K562 (cell line): ENCODE measurements around the gene PBRM1.

Experiments used
- CTCF ChIP-seq, 3 experiments: IDR thresholded peaks in 2 of 3; conservative IDR thresholded peaks in 1 of 3; 2 replicates each; pipeline ENCODE4 v1.5.1; 2011 to 2012; ENCODE audit warnings: low read length in 3 of 3, mild to moderate bottlenecking in 3 of 3, control low read depth in 2 of 3, improper control_type of control experiment in 1 of 3, inconsistent platforms in 1 of 3, low read depth in 1 of 3, mixed read lengths in 1 of 3, moderate library complexity in 1 of 3; ENCODE audit not compliant: insufficient read depth in 2 of 3
- ETV6 ChIP-seq, 3 experiments: fragments of 150-350 bp in 1 of 3; sonication (generic) in 1 of 3; formaldehyde crosslinking in 1 of 3; IDR thresholded peaks; 2 replicates each; pipeline versions ENCODE4 v1.6.1 to v1.8.0; 2014 to 2022; ENCODE audit warnings: borderline replicate concordance in 2 of 3, low read depth in 2 of 3, antibody characterized with exemption in 1 of 3, low read length in 1 of 3, mild to moderate bottlenecking in 1 of 3, missing genetic modification reagents in 1 of 3
- EZH2 ChIP-seq: IDR thresholded peaks from 2 replicates; pipeline ENCODE4 v1.6.1; 2012; ENCODE audit warnings: low read depth, mild to moderate bottlenecking, inconsistent platforms, low read length, borderline replicate concordance
- JUND ChIP-seq, 2 experiments: IDR thresholded peaks; 2 replicates in 1 of 2; 3 replicates in 1 of 2; pipeline ENCODE4 v1.6.1; 2011; ENCODE audit warnings: borderline replicate concordance in 2 of 2, low read depth in 2 of 2, low read length in 2 of 2, improper control_type of control experiment in 1 of 2, missing biosample characterization in 1 of 2, missing genetic modification characterization in 1 of 2, missing genetic modification reagents in 1 of 2
- KLF10 ChIP-seq: fragments of 250-450 bp; sonication (Bioruptor Pico); IDR thresholded peaks from 2 replicates; pipeline ENCODE4 v1.6.1; 2021; ENCODE audit warnings: matching md5 sums
- MYNN ChIP-seq, 2 experiments: sonication (generic); formaldehyde crosslinking in 1 of 2; IDR thresholded peaks; 2 replicates each; pipeline versions ENCODE4 v1.5.0 to v1.6.1; 2016 to 2020; ENCODE audit warnings: antibody characterized with exemption in 1 of 2, missing genetic modification reagents in 1 of 2
- POLR3A ChIP-seq: IDR thresholded peaks from 2 replicates; pipeline ENCODE4 v1.6.1; 2011; ENCODE audit warnings: borderline replicate concordance, mild to moderate bottlenecking, moderate library complexity; ENCODE audit not compliant: insufficient read length, insufficient read depth; ENCODE audit errors: extremely low read depth
- RBM22 ChIP-seq: fragments of 200-400 bp; formaldehyde crosslinking; IDR thresholded peaks from 2 replicates; pipeline ENCODE4 v1.6.1; 2018; ENCODE audit warnings: low read length, low read depth; ENCODE audit not compliant: poor library complexity, severe bottlenecking
- UBTF ChIP-seq, 2 experiments: IDR thresholded peaks; 2 replicates each; pipeline ENCODE4 v1.6.1; 2012; ENCODE audit warnings: improper control_type of control experiment in 2 of 2, low read depth in 2 of 2, low read length in 2 of 2, borderline replicate concordance in 1 of 2
- ZNF518B ChIP-seq: fragments of 250-450 bp; sonication (Bioruptor Pico); IDR thresholded peaks from 2 replicates; pipeline ENCODE4 v1.5.0; 2021; ENCODE audit warnings: mild to moderate bottlenecking, moderate library complexity

- no peak for TF ChIP-seq POLR3A
- no peak for TF ChIP-seq UBTF (IDR thresholded peaks at IDR 0.05; ENCODE audit: borderline replicate concordance in 1 of 2, low read depth in 2 of 2, low read length in 2 of 2)
- no peak for TF ChIP-seq EZH2
- no peak for TF ChIP-seq RBM22
- TF ChIP-seq CTCF (IDR thresholded peaks at IDR 0.05 in 2 of 3, conservative IDR thresholded peaks at IDR 0.05 in 1 of 3; ENCODE audit: insufficient read depth in 2 of 3, low read depth in 1 of 3, low read length in 3 of 3): no peak
- no peak for TF ChIP-seq ZNF518B (CRISPR knock-in tag)
- TF ChIP-seq MYNN (IDR thresholded peaks at IDR 0.05): no peak
- TF ChIP-seq MYNN (CRISPR knock-in tag; IDR thresholded peaks at IDR 0.05): no peak
- no peak for TF ChIP-seq ETV6 (IDR thresholded peaks at IDR 0.05; ENCODE audit: borderline replicate concordance in 1 of 2, low read depth in 2 of 2, low read length in 1 of 2)
- no peak for TF ChIP-seq ETV6 (CRISPR knock-in tag; IDR thresholded peaks at IDR 0.05; ENCODE audit: borderline replicate concordance)
- TF ChIP-seq JUND (IDR thresholded peaks at IDR 0.05; ENCODE audit: borderline replicate concordance, low read depth, low read length): no peak
- no peak for TF ChIP-seq JUND (tag; IDR thresholded peaks at IDR 0.05; ENCODE audit: borderline replicate concordance, low read depth, low read length)
- TF ChIP-seq KLF10: no peak
Observed at GRCh38 chr3:52527039-52527731, 158.5 kb downstream of the PBRM1 start.
